ENCODE results near the gene NNAT. TPM values are rescaled to one million over a fixed set of nuclear protein-coding genes. Genes with fewer than 3 reads are reported as not detected.

Gene NNAT
- total RNA-seq, 1 donor from 2014 or later = 0.54 TPM

GRCh38 chr20:37556538-37556937 is 35.5 kb downstream of the NNAT start:
- no peak for DNase-seq (ENCODE audit: low spot score)
- Mint-ChIP-seq H3K9me3 (ENCODE audit: unreplicated experiment) (no peaks in the 10 kb centered on the region), H3K27me3 (ENCODE audit: unreplicated experiment) (peaks cover 3% of the 10 kb centered on the region), H3K4me1 (ENCODE audit: unreplicated experiment) (peaks cover 10% of the 10 kb centered on the region), H3K36me3 (ENCODE audit: low read depth, unreplicated experiment) (no peaks in the 10 kb centered on the region), H3K27ac (ENCODE audit: unreplicated experiment) (no peak overlapping the region), H3K4me3 (ENCODE audit: unreplicated experiment) (no peak overlapping the region)
- no peak for TF ChIP-seq CTCF (IDR thresholded peaks at IDR 0.05; ENCODE audit: unreplicated experiment)

DNA sequence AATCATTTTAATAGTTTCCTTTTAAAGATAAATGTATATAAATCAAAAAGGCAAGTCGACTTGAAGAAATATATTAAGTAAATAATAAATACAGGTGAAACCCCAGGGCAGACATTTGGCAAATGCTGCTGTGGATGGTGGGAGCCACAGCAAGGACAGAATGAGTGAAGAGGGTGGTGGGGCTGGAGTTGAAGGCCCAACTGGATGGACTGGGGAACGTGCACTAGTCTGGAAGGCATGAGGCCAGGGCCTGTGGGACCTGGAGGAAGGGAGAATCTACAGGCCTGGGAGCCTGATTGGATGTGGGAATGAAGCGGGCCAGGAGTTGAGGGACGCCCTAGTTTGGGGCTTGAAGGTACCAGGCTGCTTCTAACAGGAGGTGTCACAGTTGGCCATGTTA is 37.3 kb downstream of the NNAT start:
- Mint-ChIP-seq H3K27me3 (ENCODE audit: unreplicated experiment) (peaks cover 3% of the 10 kb centered on the region), H3K27ac (ENCODE audit: unreplicated experiment) (no peak overlapping the region), H3K4me3 (ENCODE audit: unreplicated experiment) (no peak overlapping the region), H3K36me3 (ENCODE audit: low read depth, unreplicated experiment) (no peaks in the 10 kb centered on the region), H3K4me1 (ENCODE audit: unreplicated experiment) (peaks cover 10% of the 10 kb centered on the region), H3K9me3 (ENCODE audit: unreplicated experiment) (no peaks in the 10 kb centered on the region)
- no peak for TF ChIP-seq CTCF (IDR thresholded peaks at IDR 0.05; ENCODE audit: unreplicated experiment)
- no peak for DNase-seq (ENCODE audit: low spot score)

DNA sequence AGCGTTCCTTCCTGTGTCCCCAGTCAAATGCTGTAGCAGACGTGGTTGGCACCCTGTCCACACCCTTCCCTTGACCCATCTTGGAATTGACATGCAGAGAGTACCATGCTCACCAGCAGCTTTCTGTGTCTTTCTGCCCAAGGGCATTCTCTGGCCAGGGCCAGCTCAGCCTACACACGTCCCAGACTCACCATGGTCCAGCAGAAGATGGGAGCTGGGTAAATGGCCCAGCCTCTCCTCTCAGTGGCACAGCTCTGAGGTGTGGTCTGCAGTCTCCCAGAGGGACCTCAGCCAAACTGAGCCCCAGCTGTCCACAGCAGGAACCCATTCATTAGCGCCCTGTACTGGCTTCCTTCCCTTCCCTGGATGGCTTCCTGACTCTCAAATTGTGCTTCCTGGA is 37.7 kb downstream of the NNAT start:
- peaks cover 10% of the 10 kb centered on the region for H3K4me1 Mint-ChIP-seq (ENCODE audit: unreplicated experiment)
- no peak overlapping the region for H3K27ac Mint-ChIP-seq (ENCODE audit: unreplicated experiment)
- H3K9me3 Mint-ChIP-seq (ENCODE audit: unreplicated experiment) = no peaks in the 10 kb centered on the region
- H3K36me3 Mint-ChIP-seq (ENCODE audit: low read depth, unreplicated experiment) = no peaks in the 10 kb centered on the region
- peaks cover 5% of the 10 kb centered on the region for H3K27me3 Mint-ChIP-seq (ENCODE audit: unreplicated experiment)
- TF ChIP-seq CTCF (IDR thresholded peaks at IDR 0.05; ENCODE audit: unreplicated experiment) = no peak
- no peak overlapping the region for H3K4me3 Mint-ChIP-seq (ENCODE audit: unreplicated experiment)
- no peak for DNase-seq (ENCODE audit: low spot score)

DNA sequence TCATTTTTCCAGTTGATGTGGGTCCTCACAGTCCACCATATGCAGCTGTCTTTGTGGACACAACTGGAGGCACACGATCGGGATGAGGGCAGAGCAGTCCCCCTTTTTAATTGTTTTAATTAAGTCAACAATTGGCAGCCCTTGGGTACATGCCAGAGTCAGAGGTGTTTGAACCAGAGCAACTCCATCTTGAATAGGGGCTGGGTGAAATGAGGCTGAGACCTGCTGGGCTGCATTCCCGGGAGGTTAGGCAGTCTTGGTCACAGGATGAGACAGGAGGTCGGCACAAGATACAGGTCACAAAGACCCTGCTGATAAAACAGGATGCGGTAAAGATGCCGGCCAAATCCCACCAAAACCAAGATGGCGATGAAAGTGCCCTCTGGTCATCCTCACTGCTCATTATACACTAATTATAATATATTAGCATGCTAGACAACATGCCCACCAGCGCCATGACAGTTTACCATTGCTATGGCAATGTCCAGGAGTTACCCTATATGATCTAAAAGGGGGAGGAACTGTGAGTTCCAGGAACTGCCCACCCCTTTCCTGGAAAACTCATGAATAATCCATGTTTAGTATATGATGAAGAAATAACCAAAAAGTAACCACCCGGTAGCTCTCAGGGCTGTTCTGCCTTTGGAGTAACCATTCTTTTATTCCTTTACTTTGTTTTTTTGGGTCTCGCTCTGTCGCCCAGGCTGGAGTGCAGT is 38.4 kb downstream of the NNAT start:
- Mint-ChIP-seq H3K36me3 (ENCODE audit: low read depth, unreplicated experiment) (no peaks in the 10 kb centered on the region), H3K4me1 (ENCODE audit: unreplicated experiment) (peaks cover 10% of the 10 kb centered on the region), H3K27ac (ENCODE audit: unreplicated experiment) (no peak overlapping the region), H3K27me3 (ENCODE audit: unreplicated experiment) (peaks cover 5% of the 10 kb centered on the region), H3K4me3 (ENCODE audit: unreplicated experiment) (no peak overlapping the region), H3K9me3 (ENCODE audit: unreplicated experiment) (no peaks in the 10 kb centered on the region)
- no peak for DNase-seq (ENCODE audit: low spot score)
- no peak for TF ChIP-seq CTCF (IDR thresholded peaks at IDR 0.05; ENCODE audit: unreplicated experiment)

GRCh38 chr20:37560629-37561028 is 39.6 kb downstream of the NNAT start:
- Mint-ChIP-seq H3K9me3 (ENCODE audit: unreplicated experiment) (no peaks in the 10 kb centered on the region), H3K27ac (ENCODE audit: unreplicated experiment) (no peak overlapping the region), H3K4me1 (ENCODE audit: unreplicated experiment) (peaks cover 15% of the 10 kb centered on the region), H3K4me3 (ENCODE audit: unreplicated experiment) (no peak overlapping the region), H3K27me3 (ENCODE audit: unreplicated experiment) (peaks cover 7% of the 10 kb centered on the region), H3K36me3 (ENCODE audit: low read depth, unreplicated experiment) (no peaks in the 10 kb centered on the region)
- DNase-seq (ENCODE audit: low spot score) = no peak
- no peak for TF ChIP-seq CTCF (IDR thresholded peaks at IDR 0.05; ENCODE audit: unreplicated experiment)

Data from endothelial cell (in vitro differentiated cells).